Inflammatory macrophage (primary cell): ENCODE results near the gene TMPRSS7.
A peak's percentile ranks its signal among the peaks of the same experiment; 100 is the strongest.
"Not testable (repeated sequence)": the region's sequence is repeated elsewhere in the genome, so short reads cannot be mapped to it uniquely, and the experiment has no call there.

Experiments used
- DNase-seq, 2 donors: peaks; one replicate each; pipeline ENCODE4 v3.0.0-alpha.2; 2020 to 2022

Gene TMPRSS7

DNA sequence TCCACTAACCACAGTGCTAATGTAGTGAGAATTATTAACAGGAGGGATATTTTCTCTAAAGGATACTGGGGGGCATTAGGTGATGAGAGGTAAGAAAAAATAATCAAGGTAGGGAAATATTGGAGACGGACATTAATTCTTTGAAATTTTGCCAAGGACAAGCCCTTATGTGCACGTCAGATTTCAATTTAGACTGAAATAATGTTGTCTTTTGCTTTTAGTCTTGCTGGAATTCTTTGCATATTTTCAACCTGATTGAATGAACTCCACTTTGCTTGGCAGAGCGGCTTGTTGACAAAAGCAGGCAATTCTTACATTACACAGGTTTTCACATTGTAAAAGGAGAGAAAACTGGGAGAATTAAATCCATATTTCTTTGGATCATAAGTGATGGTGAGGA is 26.6 kb downstream of the TMPRSS7 start:
- DNase-seq = no peak

DNA sequence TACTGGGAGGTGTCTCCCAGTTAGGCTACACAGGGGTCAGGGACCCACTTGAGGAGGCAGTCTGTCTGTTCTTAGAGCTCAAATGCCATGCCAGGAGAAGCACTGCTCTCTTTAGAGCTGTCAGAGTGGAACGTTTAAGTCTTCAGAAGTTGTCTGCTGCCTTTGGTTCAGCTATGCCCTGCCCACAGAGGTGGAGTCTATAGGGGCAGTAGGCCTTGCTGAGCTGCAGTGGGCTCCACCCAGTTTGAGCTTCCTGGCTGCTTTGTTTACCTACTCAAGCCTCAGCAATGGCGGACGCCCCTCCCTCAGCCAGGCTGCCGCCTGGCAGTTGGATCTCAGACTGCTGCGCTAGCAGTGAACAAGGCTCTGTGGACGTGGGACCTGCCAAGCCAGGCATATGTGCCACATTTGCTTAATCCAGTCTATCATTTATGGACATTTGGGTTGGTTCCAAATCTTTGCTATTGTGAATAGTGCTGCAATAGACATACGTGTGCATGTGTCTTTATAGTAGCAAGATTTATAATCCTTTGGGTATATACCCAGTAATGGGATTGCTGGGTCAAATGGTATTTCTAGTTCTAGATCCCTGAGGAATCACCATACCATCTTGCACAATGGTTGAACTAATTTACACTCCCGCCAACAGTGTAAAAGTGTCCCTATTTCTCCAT is 38.0 kb downstream of the TMPRSS7 start:
- not testable (repeated sequence) for DNase-seq

DNA sequence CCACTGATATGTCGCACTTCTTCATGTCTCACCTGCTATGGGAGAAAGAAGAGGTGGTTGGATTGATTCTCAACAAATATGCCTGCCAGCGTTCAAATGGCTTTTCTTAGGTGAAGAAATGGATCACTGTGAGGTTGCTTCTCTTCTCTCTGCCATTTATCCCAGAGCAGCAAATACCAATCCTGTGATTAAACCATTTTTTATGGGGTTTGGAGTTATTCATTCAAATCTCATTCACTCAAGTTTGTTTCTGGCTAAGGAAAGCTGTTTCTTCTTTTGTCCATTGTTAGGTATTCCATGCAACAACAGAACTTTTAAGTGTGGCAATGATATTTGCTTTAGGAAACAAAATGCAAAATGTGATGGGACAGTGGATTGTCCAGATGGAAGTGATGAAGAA is 39.5 kb downstream of the TMPRSS7 start:
- no peak for DNase-seq

DNA sequence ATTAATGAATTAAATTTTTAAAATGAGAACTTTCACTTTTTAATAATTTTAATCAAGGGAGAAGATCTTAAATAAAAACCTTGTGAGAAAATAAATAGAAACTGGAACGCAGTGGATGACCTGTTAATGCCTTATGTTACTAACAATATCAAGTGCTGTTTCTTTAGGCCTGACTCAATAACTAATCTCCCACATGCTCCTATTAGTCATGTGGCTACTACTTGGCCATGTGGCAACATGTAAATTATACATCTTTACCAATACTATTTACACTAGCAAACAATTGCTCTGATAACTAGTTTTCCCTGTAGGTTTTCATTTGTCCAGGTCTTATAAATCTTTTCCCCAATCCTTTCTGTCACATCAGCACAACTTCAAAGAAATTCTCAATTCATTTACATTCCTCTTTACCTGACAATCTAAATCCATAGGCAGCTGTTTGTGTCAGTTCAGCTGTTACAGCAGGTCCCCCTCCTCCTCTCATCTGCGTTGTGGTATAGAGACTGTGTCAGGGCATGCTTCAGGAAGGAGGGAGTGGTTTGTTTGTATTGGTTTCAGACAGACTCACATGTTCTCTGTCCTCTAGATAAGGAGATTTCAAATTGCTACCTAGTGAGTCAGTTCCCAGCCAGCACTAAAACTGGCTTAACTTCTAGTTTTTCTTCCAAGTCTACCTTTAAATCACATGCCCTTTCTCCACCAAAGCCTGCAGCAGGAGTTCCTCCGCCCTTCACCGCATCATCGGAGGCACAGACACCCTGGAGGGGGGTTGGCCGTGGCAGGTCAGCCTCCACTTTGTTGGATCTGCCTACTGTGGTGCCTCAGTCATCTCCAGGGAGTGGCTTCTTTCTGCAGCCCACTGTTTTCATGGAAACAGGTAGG is 40.3 kb downstream of the TMPRSS7 start:
- no peak for DNase-seq

DNA sequence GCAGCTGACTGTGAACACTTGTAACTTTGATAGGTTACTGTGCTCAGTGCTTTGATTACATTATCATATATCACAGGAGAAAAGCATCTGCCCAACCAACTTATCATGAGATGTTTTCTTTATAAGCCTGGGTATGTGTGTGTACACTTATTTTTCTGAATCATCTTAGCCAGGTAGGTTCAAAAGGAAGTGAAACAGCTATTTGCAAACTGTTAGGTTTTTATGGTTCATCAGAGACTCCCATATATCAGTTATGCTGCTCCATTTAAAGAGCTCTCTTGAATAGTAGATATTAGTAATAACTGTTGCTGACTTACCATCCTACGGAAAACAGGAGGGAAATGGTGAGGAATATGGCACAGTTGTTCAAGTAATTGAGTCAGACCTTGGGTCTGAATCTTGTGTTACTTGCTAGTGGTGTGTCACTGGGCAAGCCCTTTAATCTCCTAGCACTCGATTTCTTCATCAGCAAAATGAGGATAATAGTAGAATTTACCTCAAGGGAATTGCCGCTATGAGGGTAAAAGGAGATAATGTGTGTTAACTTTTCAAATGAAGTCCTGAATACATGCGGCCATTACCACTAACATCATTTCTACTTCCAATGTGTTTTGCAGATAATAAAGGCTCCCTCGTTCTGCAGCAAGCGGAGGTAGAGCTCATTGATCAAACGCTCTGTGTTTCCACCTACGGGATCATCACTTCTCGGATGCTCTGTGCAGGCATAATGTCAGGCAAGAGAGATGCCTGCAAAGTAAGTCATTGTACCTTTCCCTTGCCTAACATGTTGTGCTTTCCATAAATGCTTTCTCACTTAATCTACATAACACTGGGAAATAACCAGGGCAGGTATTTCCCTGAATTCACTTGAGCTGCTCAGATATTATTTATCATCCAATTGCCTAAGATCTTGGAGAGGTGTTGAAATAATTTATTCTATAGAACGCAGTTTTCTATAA is 43.9 kb downstream of the TMPRSS7 start:
- DNase-seq = no peak

DNA sequence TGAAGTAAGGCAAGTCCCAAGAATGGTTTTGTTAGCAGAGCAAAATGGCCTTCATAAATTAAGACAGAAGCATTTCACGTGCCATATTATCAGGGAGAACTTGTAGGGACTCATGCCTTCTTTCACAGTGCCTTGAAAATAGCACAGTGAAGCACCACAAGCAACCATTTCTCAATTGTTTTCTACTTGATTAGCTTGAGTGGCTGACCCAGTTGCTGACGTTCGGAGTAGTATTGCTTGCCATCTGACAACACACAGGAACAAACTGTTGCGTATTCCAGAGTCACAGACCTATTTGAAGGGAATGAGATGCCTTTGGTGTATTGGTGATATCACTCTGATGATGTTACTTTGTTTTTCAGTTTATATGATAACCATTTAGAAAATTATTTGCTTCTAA is 48.7 kb downstream of the TMPRSS7 start:
- DNase-seq = no peak

DNA sequence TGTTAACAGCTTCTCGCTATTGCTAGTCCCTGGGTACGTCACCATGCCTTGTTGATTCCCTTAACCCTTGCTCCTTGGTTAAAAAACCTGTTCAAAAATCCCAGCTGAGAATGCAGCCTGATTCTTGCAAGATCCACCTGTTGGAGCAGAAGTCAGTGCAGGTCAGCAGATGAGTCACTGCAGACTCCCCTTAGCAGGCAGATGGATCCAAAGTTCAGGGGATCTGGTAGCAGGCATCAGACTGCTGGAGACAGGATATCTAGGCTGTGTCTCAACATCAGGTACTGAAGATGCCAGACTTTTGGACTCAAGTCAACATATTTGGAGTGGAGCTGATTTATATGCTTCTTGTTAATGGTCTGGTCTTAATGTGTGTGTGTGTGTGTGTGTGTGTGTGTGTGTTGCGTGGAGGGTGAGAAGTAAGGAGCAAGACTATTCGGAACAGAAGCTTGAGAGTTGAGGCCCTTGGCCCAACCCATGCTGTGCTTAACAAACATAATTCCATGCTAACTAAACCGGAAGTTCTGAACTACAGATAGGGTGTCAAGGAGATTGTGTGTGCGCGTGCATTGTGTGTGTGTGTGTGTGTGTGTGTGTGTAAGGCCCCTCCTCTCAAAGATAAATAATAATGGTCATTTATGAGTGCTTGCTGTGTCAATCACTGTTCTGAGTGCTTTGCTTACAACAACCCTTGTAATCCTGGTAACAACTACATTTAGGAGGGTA is 50.6 kb downstream of the TMPRSS7 start:
- no peak for DNase-seq

DNA sequence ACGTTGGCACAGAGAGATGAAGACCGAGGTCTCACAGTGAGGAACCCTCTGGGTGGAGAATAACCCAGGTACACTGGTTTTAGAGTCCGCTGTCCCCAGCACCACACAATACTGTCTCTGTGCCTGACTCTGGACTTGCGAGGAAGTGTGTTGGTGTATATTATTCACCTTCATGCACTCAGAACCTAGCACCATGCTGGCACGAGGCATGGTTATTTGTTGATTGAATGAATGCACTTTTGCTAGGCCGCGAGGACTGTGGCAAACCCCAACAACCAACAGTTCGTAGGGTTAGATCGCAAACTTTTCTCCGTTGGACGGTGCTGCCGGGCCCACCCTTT is 51.2 kb downstream of the TMPRSS7 start:
- no peak for DNase-seq

DNA sequence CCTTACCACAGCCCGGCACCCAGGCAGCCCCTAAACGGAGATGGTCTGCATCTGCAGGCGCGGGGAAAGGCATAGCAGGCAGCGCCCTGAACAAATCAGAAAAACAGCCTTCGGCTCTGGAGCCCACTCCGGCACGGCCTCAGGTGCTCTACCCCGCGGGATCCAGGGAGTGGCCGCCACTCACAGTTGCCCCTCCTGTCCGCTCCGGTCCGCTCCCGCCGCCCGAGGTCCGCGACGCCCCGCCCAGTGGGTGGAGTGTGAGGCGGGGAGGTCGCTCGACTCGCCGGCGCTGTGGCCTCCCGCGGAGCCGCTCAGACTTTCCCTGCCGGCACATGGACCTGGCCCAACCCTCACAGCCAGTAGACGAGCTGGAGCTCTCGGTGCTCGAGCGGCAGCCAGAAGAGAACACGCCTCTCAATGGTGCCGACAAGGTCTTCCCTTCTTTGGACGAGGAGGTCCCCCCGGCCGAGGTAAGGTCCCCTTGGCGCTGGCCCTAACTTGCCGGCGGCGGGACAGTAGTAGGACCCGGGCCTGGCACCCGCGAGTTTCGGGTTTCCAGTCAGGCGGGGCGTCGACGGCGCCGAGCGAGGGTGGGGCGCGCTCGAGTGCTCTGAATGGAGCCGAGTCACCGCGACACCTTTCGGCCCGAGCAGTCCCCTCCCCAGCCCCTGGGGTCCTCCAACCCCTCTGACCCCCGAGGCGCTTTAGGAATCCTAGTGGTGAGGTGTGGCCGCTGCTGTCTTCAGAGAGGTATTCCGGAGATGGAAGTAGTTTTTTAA is 51.7 kb downstream of the TMPRSS7 start, which contains the start of gene C3orf52:
Gene C3orf52, plus strand, starts transcription at position 314 of the 779 bp plus-strand sequence. Its CDS starts 19 bp downstream, at position 333.
- peak; percentile 33 to 63 for DNase-seq

DNA sequence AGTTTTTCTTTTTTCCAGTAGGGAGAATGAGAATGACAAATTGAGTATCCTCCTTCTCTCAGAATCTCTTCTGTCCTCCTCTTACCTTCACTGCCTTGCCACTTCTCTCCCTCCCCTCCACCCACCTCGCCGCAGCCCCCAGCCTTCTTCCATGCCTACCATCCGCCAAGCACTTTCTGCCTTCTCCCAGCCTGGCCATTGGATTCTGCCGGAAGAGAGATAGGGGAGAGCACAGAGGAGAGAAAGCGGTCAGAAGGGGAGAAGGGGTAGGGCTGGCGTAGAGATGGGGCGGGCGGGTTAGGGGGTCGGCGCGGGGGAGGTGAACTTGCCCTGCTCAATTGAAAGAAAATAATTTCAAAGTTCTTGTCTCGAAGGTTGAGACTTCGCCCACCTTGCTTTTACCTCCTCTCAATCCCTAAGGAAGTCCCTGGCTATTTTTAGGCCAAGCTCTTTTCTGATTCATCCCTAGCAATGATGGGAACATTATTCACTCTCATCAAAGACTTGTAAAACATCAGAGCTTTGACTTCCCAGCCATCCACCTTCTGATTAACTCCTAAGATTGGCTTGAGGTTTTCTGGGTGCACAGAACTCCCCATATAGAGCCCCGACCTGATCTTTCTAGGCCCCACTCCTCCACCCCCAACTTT is 52.5 kb downstream of the TMPRSS7 start:
- DNase-seq = no peak

DNA sequence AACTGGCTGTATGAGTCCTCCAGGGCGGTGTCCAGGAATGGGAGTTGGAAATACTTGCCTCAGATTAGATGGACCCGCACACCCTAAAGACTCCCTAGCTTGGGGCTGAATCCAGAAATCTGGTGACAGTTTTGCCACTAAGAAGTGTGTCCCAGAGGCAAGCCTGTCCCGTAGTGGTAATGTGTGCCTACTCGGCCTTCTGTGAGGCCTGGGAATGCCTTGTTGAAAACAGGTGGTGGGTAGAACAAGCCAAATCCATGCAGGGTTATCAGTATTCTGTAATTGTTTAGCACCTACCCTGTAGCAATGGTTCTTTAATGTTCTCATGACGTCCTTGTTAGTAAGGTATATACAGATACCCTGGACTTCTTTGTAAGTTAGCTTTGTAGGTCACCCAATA is 53.2 kb downstream of the TMPRSS7 start:
- DNase-seq = no peak

DNA sequence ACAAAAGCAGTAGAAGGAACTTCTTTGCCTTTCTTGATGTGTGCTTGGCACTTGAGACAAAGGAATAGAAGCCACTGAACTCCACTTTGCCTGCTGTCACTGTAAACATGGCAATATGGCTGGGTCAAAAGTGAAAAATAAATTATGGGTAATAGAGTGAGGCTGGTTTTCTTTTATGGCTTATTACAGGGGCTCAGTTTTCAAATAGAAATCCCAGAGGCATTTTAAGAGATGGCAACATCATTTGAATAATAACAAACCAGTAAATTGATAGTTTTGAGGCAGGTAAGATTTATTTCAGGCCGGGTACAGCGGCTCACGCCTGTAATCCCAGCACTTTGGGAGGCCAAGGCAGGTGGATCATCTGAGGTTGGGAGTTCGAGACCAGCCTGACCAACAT is 54.4 kb downstream of the TMPRSS7 start:
- DNase-seq = no peak

DNA sequence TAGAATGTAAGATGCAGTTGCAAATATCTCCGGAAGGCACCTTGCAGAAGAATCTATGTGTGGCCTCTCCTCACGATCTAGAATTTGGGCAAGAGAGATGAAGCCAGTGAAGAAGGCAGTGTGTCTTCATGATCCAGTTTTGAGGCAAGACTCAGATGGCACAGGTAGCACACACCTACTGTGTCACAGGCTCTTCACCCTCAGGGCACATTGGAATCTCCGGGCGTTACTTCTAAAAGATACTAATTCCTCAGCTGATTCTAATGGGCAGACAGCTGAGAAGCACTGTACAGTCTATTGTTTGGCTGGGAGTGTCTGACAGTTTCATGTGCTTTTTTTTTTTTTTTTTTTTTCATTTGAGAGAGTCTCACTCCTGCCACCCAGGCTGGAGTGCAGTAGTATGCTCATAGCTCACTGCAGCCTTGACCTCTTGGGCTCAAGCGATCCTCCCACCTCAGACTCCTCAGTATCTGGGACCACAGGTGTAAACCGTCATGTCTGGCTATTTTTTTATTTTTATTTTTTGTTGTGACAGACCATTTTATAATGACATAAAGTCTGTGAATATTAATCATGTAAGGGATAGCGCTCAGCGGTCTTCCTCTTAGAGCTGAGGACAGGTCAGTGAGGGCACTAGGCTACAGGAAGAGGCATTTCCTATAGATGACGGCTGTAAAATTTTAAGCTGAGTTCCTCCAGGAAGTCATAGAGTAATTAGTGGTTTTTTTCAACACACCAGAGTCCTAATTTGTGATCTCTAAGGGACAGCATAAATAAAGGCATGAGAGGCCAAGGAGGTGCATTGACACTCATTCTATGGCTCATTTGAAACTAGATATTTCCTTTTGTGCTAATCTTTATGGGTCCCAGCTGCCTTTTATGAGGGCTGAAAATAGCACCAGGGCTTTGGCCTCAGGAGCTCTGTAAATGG is 55.7 kb downstream of the TMPRSS7 start:
- DNase-seq = peak; percentile 12 to 55

DNA sequence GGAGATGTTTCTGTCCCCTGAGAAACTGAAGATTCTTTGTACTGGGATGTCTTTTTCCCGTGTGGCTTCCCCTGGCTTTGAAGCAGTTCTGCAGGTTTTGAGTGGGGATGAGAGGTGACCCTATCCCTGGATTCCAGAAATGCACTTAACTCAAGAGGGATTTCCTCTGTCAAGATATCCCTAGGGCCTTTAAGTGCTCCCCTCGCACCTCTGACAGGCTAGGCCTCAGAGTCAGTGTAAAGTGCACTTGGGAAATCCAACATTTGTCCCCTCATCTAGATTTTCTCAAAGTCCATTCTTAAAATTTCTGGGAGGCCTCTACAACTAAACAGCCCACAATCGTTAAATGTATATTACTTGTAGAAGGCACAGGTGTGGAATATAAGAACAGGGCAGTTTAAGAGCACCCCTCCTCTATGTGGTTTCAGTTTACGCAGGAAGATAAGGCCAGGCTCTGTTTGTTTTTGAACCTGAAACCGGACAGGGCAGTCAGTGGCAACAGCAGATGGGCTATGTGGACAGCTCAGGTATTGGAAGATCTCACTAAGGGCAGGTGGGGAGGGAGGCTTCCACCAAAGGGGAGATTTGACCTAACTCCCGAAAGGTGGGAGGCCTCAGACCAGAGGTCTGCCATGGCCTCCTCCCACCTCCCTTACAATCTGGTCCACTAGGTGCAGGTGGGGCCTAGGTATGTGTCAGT is 56.5 kb downstream of the TMPRSS7 start:
- no peak for DNase-seq

DNA sequence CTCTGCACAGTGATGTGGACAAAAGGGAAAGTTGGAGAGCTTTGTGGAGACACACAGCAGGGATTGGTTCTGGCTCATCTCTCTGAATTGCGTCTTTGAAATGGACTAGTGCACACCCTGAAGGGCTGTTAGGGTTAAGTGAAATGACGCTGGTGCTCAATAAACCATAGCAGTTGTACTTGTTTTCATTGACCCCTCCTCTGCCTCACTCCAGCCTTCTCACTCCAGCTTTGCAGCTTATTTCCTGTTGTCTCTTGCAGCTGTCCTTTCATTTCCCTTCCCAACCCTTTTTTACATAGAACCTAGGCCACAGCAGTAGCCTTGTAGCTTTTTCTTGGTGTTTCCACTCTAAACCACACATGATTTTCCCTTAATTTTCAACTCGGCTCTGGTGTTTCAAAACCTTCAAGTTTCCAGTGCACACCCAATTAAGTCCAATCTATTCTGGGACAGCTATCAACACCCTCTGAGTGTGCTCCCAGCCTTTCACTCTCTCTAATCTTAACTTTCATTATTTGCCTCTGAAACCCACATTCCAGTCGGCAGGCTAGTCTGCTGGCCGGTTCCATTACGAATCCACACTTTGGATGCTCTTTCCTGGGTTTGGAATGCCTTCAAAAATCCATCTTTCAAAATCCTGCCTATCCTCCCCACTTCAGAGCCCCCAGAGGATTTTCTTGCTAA is 58.1 kb downstream of the TMPRSS7 start:
- DNase-seq = no peak

DNA sequence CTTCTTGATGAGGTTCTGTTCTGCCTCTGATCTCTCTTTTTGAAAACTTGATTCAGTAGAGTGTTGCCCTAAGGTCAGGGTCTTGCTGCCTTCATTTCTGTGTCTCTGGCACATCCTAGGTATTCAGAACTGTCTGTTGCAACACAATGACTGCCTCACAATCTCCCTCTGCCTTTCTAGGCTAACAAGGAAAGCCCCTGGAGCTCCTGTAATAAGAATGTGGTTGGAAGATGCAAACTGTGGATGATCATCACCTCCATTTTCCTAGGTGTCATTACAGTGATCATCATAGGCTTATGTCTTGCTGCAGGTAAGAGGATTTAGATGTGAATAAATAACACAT is 58.6 kb downstream of the TMPRSS7 start:
- DNase-seq = no peak

DNA sequence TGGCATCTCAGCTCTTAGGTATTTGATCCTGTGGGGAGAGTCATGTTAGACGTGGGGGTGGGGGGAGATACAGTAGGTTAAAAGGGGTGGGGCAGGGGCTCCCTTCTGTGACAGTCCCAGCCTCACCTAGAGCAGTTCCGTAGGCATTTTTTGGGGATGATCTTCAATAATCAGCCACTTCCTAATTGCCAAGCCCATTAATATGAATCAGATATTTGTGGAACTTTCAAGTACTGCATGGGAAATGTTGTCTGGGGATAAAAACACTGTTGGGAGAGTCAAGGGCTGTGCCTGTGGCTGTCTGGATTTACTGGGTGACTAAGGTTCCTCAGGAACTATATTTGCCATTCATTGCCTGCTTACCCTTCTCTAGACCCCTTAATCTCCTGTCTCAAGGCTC is 61.2 kb downstream of the TMPRSS7 start:
- no peak for DNase-seq

DNA sequence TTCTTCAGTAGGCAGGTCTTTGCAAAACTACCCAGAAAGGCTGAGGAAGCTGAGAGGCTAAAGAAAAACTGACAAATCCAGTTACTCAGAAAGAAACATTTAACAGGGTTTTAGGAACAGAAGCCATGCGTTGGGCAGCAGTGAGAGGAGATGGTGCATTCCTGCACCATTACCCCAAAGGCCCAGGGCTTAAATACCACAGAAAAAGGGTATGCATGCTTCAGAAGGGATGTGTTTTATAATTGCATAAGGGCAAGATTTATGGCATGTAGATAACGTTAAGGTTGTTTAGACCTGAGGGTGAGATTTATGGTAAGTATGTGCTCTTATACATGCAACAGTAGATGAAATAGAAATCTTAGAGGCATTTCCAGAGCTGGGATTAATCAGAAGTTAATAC is 61.6 kb downstream of the TMPRSS7 start:
- DNase-seq = no peak

DNA sequence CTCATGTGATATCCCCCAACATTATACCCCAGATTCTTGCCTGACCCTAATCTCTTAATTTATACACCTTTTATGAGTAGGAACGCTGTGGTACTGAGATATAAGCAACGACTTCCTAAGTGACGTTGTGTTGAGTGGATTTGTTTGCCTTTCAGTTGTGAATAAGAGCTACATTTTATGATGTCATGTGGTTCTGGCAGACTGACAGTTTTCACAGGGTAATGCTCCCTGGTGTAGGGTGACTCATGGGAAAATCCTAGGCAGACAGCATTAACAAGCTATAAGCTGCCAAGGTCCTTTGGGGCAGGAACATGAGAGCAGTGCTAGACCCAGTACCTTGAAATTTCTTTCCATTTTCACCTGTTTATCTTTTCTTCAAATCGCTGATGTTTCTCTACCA is 62.8 kb downstream of the TMPRSS7 start:
- DNase-seq = peak; percentile 21 to 26
